HFFc6 (cell line): ENCODE results near the gene IMP3. TPM values are rescaled to one million over a fixed set of nuclear protein-coding genes. Genes with fewer than 3 reads are reported as not detected.

Experiments
- DNase-seq: peaks from one replicate; pipeline ENCODE4 v3.0.0-alpha.2; 2018
- H3K27ac Mint-ChIP-seq: 2 replicates; pipeline ENCODE4 v1.8.0; 2020; ENCODE audit warnings: mild to moderate bottlenecking, mixed read lengths
- H3K27me3 Mint-ChIP-seq: 2 replicates; pipeline ENCODE4 v1.8.0; 2021; ENCODE audit warnings: mild to moderate bottlenecking, moderate library complexity, mixed read lengths; ENCODE audit not compliant: insufficient read depth
- H3K36me3 Mint-ChIP-seq: 2 replicates; pipeline ENCODE4 v1.8.0; 2021; ENCODE audit warnings: low read depth, mixed read lengths
- H3K4me1 Mint-ChIP-seq: 2 replicates; pipeline ENCODE4 v1.8.0; 2020; ENCODE audit warnings: low read depth, mixed read lengths
- H3K4me3 Mint-ChIP-seq: 2 replicates; pipeline ENCODE4 v1.8.0; 2020; ENCODE audit warnings: mild to moderate bottlenecking, moderate library complexity, mixed read lengths
- H3K9me3 Mint-ChIP-seq: 2 replicates; pipeline ENCODE4 v1.8.0; 2020; ENCODE audit warnings: mild to moderate bottlenecking, mixed read lengths
- CTCF ChIP-seq: fragments of 200-600 bp; sonication (generic); IDR thresholded peaks from 2 replicates; pipeline ENCODE4 v1.5.0; 2021; ENCODE audit warnings: antibody characterized with exemption, mild to moderate bottlenecking
- total RNA-seq, 6 experiments: library from RNA; stranded (reverse); fragmentation: NEBNext Ultra II Directional; extraction: Animal tissue kit (Norgen Biotek cat#: 25700); gene quantifications; 2 replicates in 1 of 6; 3 replicates in 5 of 6; pipeline ENCODE4 v1.2.3, GENCODE V29; 2021

Gene IMP3
- total RNA-seq, 6 experiments from 2014 or later, result 55.1 to 62.9 (median 58.7) TPM

DNA sequence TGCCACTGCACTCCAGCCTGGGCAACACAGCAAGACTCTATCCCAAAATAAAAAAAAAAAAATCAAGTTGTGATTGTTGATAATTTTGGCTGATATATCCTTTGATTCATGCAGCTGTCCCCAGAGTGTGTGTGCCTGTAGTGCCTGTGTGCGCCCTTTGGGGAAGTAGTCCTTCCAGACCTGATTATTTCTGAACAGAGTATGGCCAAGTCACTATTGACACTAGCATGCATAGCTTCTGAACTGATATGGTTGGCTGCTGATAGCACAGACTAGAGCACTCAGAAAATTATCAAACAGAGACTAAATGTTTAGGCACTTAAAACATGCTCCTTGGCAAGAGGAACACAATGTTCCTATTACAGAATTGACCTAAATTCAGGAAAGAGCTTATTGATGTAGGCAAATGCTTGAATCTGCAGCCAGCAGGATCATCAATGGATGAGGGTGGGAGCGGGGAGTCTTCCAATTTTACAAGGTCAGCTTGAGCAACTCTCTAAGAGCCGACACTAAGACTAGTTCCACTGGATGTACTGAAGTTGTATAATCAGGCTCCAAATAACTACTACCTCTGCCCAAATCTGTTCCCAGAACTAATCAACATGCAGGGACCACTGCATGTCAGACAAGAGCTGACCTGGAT is 43.2 kb downstream of the IMP3 start:
- Mint-ChIP-seq H3K4me1 (peaks cover 14% of the 10 kb centered on the region), H3K4me3 (no peak overlapping the region), H3K27ac (no peak overlapping the region), H3K36me3 (peaks cover 23% of the 10 kb centered on the region; the same call in 1 of the 2 replicates), H3K27me3 (no peaks in the 10 kb centered on the region; the same call in 1 of the 2 replicates), H3K9me3 (no peaks in the 10 kb centered on the region)
- no peak for DNase-seq
- no peak for TF ChIP-seq CTCF

DNA sequence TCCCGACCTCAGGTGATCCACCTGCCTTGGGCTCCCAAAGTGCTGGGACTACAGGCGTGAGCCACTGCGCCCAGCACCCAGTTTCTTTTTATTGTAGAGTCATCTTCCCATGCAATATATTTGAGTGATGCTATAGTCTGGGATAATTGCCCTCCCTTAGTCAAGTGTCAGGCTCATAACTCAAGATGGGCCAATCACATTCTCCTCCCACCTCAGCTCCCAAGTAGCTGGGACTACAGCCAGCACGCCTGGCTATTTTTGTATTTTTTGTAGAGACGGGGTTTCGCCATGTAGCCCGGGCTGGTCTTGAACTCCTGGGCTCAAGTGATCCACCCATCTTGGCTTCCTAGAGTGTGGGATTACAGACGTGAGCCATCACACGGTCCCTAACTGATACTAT is 45.7 kb downstream of the IMP3 start:
- peaks cover 14% of the 10 kb centered on the region for H3K4me1 Mint-ChIP-seq
- no peaks in the 10 kb centered on the region; the same call in 1 of the 2 replicates for H3K27me3 Mint-ChIP-seq
- no peak overlapping the region for H3K27ac Mint-ChIP-seq
- H3K9me3 Mint-ChIP-seq, result no peaks in the 10 kb centered on the region
- no peak for TF ChIP-seq CTCF
- no peak for DNase-seq
- H3K4me3 Mint-ChIP-seq, result no peak overlapping the region
- H3K36me3 Mint-ChIP-seq, result peaks cover 23% of the 10 kb centered on the region; the same call in 1 of the 2 replicates

DNA sequence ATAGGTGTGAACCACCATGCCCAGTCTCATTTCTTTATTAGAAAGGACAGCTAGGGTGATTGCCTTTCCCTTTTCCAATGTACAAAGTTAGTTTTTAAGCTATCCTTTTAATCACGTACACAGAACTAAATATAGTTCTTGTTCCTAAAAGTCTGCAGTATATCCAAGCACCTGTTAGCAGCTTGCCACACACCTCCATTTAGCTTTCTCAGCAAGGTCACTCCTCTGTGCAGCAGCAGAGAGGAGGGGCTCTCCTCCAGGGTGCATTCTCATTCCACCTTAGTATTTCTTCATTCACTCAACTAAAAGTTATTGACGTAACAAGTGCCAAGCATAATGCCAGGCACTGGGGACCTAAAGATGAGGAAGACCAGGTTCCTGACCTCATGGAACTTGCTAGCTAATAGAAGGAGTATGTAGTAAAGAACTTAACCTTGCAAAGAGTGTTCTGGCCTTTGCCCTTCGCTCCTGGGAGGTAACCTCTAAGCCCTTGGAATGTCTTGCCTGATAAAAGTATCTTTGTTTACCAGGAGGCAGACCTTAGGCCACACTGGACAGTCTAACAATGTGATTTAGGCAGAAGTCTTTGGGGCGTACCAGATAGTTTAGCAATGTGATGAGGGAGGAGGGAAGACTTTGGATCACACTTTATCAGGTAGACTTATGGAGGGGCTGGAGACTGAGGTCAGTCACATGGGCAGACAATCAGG is 48.2 kb downstream of the IMP3 start:
- Mint-ChIP-seq H3K27me3 (no peaks in the 10 kb centered on the region; the same call in 1 of the 2 replicates), H3K36me3 (peaks cover 14% of the 10 kb centered on the region; the same call in 1 of the 2 replicates), H3K27ac (no peak overlapping the region), H3K4me3 (no peak overlapping the region), H3K4me1 (peaks cover 9% of the 10 kb centered on the region), H3K9me3 (no peaks in the 10 kb centered on the region)
- no peak for DNase-seq
- TF ChIP-seq CTCF, result no peak

DNA sequence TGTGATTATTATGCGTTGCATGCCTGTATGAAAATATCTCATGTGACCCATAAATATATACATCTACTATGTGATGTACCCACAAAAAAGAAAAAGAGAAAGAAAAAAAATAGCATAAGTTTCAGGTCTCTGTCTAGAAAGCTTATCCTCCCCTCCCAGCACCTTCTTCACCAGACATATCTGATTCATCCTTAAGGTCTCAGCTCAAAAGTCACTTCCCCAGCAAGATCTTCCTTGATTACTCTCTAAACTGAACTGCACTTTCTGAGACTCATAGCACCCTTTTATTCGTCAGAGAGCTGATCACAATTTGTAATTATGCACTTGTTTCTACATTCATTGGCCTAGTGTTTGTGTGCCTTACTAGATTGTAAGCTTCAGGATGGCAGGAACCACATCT is 49.8 kb downstream of the IMP3 start:
- Mint-ChIP-seq H3K4me3 (no peak overlapping the region), H3K27ac (no peak overlapping the region), H3K27me3 (no peaks in the 10 kb centered on the region; the same call in 1 of the 2 replicates), H3K36me3 (peaks cover 4% of the 10 kb centered on the region; the same call in 1 of the 2 replicates), H3K9me3 (no peaks in the 10 kb centered on the region), H3K4me1 (no peaks in the 10 kb centered on the region)
- no peak for DNase-seq
- TF ChIP-seq CTCF, result no peak

Other genes starting within 250 kb of the IMP3 start
- gene SIN3A, start 188.5 kb downstream of the IMP3 start, total RNA-seq, result 10 to 100 TPM; 36.6 to 49.3 (median 39.8) TPM
- 10 to 100 TPM; 27.9 to 36.3 (median 33.6) TPM for gene PTPN9, start 60.9 kb downstream of the IMP3 start, total RNA-seq
- 10 to 100 TPM; 22.5 to 28.4 (median 25.1) TPM for gene SNUPN, start 14.5 kb downstream of the IMP3 start, total RNA-seq
- gene SNX33, start 7.7 kb upstream of the IMP3 start, total RNA-seq, result 10 to 100 TPM; 23.3 to 28.1 (median 25.3) TPM
- 100 to 1,000 TPM in 1 of 6 experiments, 10 to 100 TPM in 5; 81.2 to 111 (median 95.7) TPM for gene CSPG4, start 72.6 kb upstream of the IMP3 start, total RNA-seq
- gene UBE2Q2, start 203.2 kb upstream of the IMP3 start, total RNA-seq, result 10 to 100 TPM; 38.4 to 45.6 (median 43.2) TPM